ENCODE data around the gene C19orf81. TPM values are rescaled to one million over a fixed set of nuclear protein-coding genes. Genes with fewer than 3 reads are reported as not detected.

The C19orf81 gene
- total RNA-seq, 2 donors from 2014 or later, result 4.3 to 33.2 TPM

GRCh38 chr19:50628551-50628950 lies 20.7 kb upstream of the C19orf81 start:
- DNase-seq (ENCODE audit: low spot score), result no peak
- H3K27me3 ChIP-seq (replicated peaks; ENCODE audit: insufficient read depth), result no peaks in the 10 kb centered on the region
- H3K36me3 ChIP-seq, result no peaks in the 10 kb centered on the region
- no peaks in the 10 kb centered on the region for H3K9me3 ChIP-seq
- TF ChIP-seq POLR2A (IDR thresholded peaks at IDR 0.05), result no peak
- no peak for TF ChIP-seq POLR2AphosphoS5 (IDR thresholded peaks at IDR 0.05)
- TF ChIP-seq, protein P1, sequence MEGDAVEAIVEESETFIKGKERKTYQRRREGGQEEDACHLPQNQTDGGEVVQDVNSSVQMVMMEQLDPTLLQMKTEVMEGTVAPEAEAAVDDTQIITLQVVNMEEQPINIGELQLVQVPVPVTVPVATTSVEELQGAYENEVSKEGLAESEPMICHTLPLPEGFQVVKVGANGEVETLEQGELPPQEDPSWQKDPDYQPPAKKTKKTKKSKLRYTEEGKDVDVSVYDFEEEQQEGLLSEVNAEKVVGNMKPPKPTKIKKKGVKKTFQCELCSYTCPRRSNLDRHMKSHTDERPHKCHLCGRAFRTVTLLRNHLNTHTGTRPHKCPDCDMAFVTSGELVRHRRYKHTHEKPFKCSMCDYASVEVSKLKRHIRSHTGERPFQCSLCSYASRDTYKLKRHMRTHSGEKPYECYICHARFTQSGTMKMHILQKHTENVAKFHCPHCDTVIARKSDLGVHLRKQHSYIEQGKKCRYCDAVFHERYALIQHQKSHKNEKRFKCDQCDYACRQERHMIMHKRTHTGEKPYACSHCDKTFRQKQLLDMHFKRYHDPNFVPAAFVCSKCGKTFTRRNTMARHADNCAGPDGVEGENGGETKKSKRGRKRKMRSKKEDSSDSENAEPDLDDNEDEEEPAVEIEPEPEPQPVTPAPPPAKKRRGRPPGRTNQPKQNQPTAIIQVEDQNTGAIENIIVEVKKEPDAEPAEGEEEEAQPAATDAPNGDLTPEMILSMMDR (IDR thresholded peaks at IDR 0.05), result no peak
- intact Hi-C loops (cut with DNase I), result loop anchor here (10.0 kb wide), 1 partner anchor 544 kb away; no protein-coding TSS in a partner anchor
- 88% methylated on average over 7 of the region's 7 CpGs for WGBS
- H3K4me1 ChIP-seq (replicated peaks), result no peaks in the 10 kb centered on the region
- no peak overlapping the region for H3K4me3 ChIP-seq
- no peak overlapping the region for H3K27ac ChIP-seq

DNA sequence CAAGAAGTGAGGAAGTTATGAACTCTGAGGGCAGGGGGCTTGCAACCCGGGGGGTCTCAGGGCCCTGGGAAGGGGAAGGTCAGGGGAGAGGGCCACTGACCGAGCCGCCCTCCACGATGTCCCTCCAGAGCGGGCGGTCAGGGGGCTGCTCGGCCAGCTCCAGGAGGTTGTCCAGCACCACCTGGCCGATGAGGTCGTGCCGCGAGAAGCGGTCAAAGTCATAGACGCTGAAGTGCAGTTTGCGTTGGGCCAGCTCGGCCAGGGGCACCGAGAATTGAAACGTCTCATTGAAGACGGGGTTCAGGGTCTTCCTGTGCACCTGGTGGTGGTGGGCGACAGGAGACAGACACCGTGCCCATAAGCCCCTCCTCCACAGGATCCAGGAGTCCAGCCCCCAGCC lies 20.1 kb upstream of the C19orf81 start:
- intact Hi-C loops (cut with DNase I), result loop anchor here (10.0 kb wide), 1 partner anchor 544 kb away; no protein-coding TSS in a partner anchor
- Histone ChIP-seq H3K4me1 (replicated peaks) (no peaks in the 10 kb centered on the region), H3K36me3 (no peaks in the 10 kb centered on the region), H3K27ac (no peak overlapping the region), H3K27me3 (replicated peaks; ENCODE audit: insufficient read depth) (no peaks in the 10 kb centered on the region), H3K4me3 (no peak overlapping the region), H3K9me3 (no peaks in the 10 kb centered on the region)
- TF ChIP-seq POLR2AphosphoS5 (IDR thresholded peaks at IDR 0.05) (no peak), POLR2A (IDR thresholded peaks at IDR 0.05) (no peak)
- TF ChIP-seq, protein P1 (IDR thresholded peaks at IDR 0.05), result no peak
- no peak for DNase-seq (ENCODE audit: low spot score)
- WGBS, result 81% methylated on average over 20 of the region's 20 CpGs

DNA sequence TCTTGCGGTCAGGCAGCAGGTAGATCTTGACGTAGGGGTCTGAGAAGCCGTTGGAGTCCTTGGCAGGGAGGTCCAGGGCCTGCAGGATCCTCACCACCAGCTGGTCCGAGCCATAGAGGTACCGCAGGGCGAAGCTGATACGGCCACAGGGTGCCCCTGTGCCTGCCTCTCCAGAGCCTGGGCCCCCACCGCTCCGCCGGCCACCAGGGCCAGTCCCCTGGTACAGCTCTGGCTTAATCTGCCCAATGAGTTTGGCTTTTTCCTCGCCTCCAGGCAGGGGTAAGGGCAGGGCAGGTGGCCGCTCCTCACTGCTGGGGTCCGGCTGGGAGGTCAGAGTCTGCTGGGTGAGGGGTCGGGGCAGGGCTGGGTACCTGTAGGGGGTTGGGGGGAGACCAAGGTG lies 19.4 kb upstream of the C19orf81 start:
- Histone ChIP-seq H3K4me3 (no peak overlapping the region), H3K4me1 (replicated peaks) (no peaks in the 10 kb centered on the region), H3K27ac (no peak overlapping the region), H3K9me3 (no peaks in the 10 kb centered on the region), H3K36me3 (no peaks in the 10 kb centered on the region), H3K27me3 (replicated peaks; ENCODE audit: insufficient read depth) (no peaks in the 10 kb centered on the region)
- TF ChIP-seq POLR2AphosphoS5 (IDR thresholded peaks at IDR 0.05) (no peak), POLR2A (IDR thresholded peaks at IDR 0.05) (no peak)
- TF ChIP-seq, protein P1 (IDR thresholded peaks at IDR 0.05), result no peak
- 79% methylated on average over 14 of the region's 14 CpGs for WGBS
- intact Hi-C loops (cut with DNase I), result loop anchor here (10.0 kb wide), 1 partner anchor 545 kb away; no protein-coding TSS in a partner anchor
- no peak for DNase-seq (ENCODE audit: low spot score)

GRCh38 chr19:50632151-50632835 lies 17.0 kb upstream of the C19orf81 start:
- WGBS, result 75% methylated on average over 20 of the region's 20 CpGs
- Histone ChIP-seq H3K9me3 (no peaks in the 10 kb centered on the region), H3K36me3 (no peaks in the 10 kb centered on the region), H3K27ac (no peak overlapping the region), H3K27me3 (replicated peaks; ENCODE audit: insufficient read depth) (no peaks in the 10 kb centered on the region), H3K4me1 (replicated peaks) (no peaks in the 10 kb centered on the region), H3K4me3 (no peak overlapping the region)
- DNase-seq (ENCODE audit: low spot score), result no peak
- TF ChIP-seq POLR2A (IDR thresholded peaks at IDR 0.05) (no peak), POLR2AphosphoS5 (IDR thresholded peaks at IDR 0.05) (no peak)
- TF ChIP-seq, protein P1 (IDR thresholded peaks at IDR 0.05), result no peak
- intact Hi-C loops (cut with DNase I), result no loop called here

DNA sequence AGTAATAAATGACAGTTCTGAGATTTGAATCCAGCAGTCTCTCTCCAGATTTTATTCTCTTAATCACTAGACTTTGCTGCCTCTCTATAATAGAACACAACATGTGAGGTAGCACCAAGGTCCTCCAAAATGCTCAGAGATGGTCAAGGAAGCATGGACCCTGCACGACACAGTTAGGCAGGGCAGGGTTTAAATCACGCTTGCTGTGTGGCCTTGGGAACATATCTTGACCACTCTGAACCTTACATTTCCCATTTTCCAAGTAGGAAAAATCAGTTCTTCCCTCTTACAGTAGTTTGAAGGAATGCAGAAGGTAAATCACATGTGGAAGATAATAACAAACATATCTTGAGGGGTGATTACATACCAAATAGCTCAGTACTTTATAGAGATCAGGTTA lies 15.9 kb upstream of the C19orf81 start:
- WGBS, result 92% methylated on average over 2 of the region's 2 CpGs
- Histone ChIP-seq H3K4me3 (no peak overlapping the region), H3K9me3 (no peaks in the 10 kb centered on the region), H3K36me3 (no peaks in the 10 kb centered on the region), H3K27ac (no peak overlapping the region), H3K4me1 (replicated peaks) (no peaks in the 10 kb centered on the region), H3K27me3 (replicated peaks; ENCODE audit: insufficient read depth) (no peaks in the 10 kb centered on the region)
- no peak for DNase-seq (ENCODE audit: low spot score)
- TF ChIP-seq, protein P1 (IDR thresholded peaks at IDR 0.05), result no peak
- no peak for TF ChIP-seq POLR2A (IDR thresholded peaks at IDR 0.05)
- no peak for TF ChIP-seq POLR2AphosphoS5 (IDR thresholded peaks at IDR 0.05)
- intact Hi-C loops (cut with DNase I), result no loop called here

All from prostate gland (tissue), 2 donors.